HG02852 (cell line): ENCODE measurements around the gene ANGPTL7.
"Not testable (repeated sequence)": the region's sequence is repeated elsewhere in the genome, so short reads cannot be mapped to it uniquely, and the experiment has no call there.

Experiments used
- ATAC-seq: cut with Tn5 transposase; IDR thresholded peaks from one replicate; pipeline ENCODE4 v1.9.1; 2021; ENCODE audit warnings: mild to moderate bottlenecking, moderate library complexity; ENCODE audit not compliant: unreplicated experiment

The ANGPTL7 gene, protein sequence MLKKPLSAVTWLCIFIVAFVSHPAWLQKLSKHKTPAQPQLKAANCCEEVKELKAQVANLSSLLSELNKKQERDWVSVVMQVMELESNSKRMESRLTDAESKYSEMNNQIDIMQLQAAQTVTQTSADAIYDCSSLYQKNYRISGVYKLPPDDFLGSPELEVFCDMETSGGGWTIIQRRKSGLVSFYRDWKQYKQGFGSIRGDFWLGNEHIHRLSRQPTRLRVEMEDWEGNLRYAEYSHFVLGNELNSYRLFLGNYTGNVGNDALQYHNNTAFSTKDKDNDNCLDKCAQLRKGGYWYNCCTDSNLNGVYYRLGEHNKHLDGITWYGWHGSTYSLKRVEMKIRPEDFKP

GRCh38 chr1:11188858-11189451 lies at the start of gene ANGPTL7:
TSS of gene ANGPTL7 (plus strand) at chr1:11189355. CDS start at chr1:11189580, 225 bp downstream.
- ATAC-seq: no peak

GRCh38 chr1:11142618-11143391 lies 46.4 kb upstream of the ANGPTL7 start:
- no peak for ATAC-seq

GRCh38 chr1:11143401-11143800 lies 45.8 kb upstream of the ANGPTL7 start:
- no peak for ATAC-seq

DNA sequence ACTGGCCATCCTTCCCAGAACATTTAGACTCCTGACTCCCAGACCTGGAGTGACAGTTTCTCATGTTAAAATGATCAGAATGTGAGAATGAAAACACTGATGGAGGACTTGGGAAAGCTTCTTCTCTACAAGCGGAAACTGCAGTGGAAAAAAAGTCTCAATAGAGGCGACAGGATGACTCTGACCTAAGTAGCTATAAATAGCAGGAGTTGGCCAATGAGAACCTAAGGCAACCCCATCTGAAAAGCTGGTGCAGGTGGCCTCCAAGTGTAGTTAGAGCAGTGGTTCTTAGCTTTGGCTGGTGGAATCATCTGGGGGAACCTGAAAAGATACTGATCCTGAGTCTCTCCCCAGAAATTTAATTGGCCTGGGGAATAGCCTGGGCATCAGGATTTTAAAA lies 45.2 kb upstream of the ANGPTL7 start:
- ATAC-seq: no peak

GRCh38 chr1:11144570-11145256 lies 44.4 kb upstream of the ANGPTL7 start:
- no peak for ATAC-seq

DNA sequence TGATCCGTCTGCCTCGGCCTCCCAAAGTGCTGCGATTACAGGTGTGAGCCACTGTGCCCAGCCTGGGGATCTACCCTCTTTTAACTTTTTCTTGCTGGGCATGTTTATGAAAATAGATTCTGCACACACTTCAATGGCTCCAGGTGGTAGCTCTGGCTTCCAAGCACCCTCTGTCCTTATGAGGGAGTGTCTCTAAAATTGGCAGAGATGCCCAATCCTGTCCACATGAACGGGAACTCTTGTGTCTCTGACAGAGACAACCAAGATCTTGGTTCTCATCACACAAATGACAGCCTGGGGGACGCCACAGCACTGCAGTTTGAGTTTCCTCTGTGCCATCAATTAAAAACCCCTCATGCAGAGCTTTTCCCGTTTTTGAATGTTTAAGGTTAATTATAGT lies 43.4 kb upstream of the ANGPTL7 start:
- no peak for ATAC-seq

DNA sequence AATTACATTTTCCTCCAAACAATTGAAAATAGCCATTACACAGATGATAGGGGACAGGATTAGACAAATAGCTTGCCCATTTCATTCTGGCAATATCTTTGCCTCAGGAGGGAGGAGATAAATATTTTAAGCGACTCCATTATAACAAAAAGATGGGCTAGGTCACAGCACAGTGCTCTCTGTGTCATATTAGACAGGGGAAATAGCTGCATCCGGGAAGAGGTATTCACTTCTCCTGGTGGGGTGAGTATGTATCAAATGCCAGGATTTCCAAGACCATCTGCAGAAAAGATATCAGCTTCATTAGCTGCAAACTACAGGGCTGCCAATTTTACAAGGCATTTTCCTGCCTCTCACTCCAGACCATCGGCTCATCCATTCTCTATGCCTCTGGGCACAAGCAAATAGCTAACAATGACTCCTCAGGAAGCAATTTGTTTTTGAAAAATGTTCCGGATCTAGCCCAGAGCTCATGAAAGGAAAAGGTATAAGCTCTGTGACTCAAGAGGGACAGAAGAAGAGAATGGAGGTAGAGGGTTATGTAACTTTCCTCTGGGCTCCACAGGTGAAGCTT lies 41.9 kb upstream of the ANGPTL7 start:
- no peak for ATAC-seq

DNA sequence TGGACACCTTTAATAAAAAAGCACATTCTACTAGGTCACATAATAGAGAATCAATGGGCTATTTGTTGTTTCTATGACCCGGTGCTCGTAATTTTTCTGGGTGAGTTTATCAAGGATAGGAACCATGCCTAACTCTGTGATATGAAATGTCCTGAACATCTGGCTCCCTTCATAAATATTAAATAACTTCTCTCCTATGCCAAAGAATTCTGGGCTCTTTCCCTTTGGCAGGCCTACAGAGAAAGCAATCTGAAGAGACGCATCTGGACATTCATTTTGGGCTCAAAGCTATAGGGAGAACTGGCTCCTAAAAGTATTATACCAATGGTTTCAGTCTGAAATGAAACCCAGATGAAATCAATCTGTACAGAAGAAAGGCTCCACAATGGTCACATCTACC lies 38.8 kb upstream of the ANGPTL7 start:
- ATAC-seq: no peak

DNA sequence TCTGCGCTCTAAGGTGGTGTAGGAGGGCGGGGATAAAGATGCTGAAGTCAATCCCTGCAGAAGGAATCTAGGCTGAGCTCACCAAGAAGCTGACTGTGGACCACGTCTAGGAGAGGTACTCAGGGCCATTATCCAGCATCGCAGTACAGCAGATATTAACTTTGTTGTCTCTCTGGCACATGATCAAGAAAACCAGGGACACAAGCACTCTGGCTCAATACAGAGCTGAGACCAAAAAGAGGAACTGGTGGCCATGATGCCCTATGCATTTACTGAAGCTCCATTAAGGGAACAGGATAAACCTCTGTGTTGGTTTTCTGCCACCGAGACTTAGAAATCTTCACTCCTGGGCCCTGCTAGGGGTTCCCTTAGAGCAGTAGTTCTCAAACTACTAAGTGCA lies 38.0 kb upstream of the ANGPTL7 start:
- no peak for ATAC-seq

GRCh38 chr1:11151826-11152612 lies 37.1 kb upstream of the ANGPTL7 start:
- no peak for ATAC-seq

DNA sequence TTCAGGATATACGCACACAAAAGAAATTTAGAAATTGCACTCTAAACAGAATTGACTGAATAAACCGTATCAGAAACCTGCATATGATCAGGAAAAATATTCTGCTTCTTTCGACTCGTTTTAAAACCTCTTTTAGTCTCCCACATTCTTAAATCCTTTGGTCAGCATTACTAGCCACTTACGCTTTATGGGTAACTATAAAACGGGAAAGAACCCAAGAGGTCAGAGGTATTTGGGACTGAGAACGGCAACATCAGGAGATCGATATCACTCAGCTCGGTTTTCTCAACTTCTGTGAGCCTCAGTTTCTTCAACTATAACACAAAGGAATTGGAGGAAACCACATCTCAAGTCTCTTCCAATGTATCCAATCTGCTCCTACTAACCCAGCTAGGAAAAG lies 36.4 kb upstream of the ANGPTL7 start:
- no peak for ATAC-seq

DNA sequence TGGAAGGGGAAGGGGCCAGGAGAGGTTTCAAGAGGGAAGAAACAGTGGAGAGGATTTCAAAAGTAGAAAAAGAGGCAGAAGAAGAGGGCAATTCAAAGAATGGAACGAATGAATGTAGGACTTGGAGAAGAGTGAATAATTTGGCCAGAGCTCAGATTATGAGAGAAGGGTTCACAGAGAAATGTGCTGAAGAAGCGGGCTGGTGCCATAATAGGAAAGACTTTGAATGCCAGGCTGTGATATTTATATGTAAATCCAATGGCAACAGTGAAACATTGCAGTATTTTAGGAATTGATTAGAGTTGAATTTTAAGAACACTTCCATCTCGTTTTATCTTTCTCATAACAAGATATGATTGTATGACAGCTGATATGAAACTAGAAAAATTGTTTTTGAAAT lies 36.0 kb upstream of the ANGPTL7 start:
- no peak for ATAC-seq

DNA sequence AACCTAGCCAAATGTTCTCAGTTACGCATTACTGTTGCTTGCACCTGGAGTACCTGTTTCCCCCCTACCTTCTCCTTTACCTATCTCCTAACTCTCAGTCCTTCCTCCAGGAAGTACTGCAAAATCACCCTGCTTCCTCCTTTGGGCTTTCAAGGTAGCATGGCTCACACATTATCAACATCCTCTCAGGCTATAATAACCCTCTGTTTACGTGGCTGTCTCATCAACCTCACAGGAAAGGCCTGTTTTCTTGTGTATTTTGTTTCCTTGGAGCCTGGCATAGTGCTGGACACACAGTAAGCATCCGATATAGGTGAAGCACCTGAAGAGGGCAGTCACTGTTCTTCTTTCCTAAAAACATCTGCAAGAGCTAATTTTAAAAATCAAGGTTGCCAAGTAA lies 32.7 kb upstream of the ANGPTL7 start:
- no peak for ATAC-seq

DNA sequence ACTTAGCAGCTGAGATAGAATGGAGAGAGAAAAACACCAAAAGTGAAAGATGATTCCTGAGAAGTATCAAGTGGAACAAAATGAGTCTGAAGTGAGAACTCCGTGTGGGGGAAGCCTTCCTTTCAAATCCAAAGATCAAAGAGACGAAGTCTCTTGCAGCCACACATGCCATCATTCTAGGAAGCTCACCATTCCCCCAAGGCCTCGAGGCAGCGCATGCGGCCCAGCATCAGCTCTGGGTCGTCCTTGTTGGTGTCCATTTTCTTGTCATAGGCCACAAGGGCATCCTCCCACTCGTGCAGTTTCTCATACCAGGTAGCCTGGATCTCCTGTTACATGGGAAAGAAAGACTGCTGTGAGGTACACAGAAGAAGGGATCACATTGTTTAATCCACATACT lies 32.2 kb upstream of the ANGPTL7 start:
- no peak for ATAC-seq

GRCh38 chr1:11157394-11157793 lies 31.8 kb upstream of the ANGPTL7 start:
- no peak for ATAC-seq

DNA sequence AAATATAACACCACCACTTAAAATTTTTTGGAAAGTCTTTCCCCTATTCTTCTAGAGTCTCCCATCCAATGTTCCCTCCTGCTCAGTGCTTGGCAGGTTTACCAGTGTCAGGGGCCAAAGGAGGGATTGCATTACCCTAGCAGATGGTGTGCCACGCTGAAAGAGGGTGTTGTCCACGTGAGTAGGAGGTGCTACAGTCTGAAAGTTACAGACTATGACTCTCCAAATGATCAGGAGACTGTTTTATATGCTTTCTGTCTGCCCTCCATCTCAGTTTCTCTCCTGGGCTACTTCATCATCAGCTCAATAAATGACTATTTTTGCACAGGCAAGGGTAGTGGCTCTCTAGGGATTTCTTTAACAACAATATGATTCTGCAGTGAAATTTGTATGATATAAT lies 31.3 kb upstream of the ANGPTL7 start:
- ATAC-seq: no peak

GRCh38 chr1:11158291-11158690 lies 30.9 kb upstream of the ANGPTL7 start:
- ATAC-seq: no peak

GRCh38 chr1:11158720-11159321 lies 30.3 kb upstream of the ANGPTL7 start:
- ATAC-seq: no peak

DNA sequence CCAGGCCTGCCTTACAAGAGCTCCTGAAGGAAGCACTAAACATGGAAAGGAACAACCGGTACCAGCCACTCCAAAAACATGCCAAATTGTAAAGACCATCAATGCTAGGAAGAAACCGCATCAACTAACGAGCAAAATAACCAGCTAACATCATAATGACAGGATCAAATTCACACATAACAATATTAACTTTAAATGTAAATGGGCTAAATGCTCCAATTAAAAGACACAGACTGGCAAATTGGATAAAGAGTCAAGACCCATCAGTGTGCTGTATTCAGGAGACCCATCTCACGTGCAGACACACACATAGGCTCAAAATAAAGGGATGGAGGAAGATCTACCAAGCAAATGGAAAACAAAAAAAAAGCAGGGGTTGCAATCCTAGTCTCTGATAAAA lies 26.4 kb upstream of the ANGPTL7 start:
- ATAC-seq: not testable (repeated sequence)

DNA sequence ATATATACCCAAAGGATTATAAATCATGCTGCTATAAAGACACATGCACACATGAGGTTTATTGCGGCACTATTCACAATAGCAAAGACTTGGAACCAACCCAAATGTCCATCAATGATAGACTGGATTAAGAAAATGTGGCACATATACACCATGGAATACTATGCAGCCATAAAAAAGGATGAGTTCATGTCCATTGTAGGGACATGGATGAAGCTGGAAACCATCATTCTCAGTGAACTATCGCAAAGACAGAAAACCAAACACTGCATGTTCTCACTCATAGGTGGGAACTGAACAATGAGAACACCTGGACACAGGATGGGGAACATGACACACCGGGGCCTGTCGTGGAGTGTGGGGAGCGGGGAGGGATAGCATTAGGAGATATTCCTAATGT lies 22.4 kb upstream of the ANGPTL7 start:
- ATAC-seq: not testable (repeated sequence)
